GM12801 (cell line): Measurements from ENCODE around the gene ADAD2.

ENCODE experiments used
- TF ChIP-seq, protein P1 (sequence below): IDR thresholded peaks from one replicate; pipeline ENCODE4 v1.5.1; 2011; ENCODE audit warnings: control low read depth; ENCODE audit not compliant: insufficient read length; ENCODE audit errors: extremely low read depth

ADAD2 gene

DNA sequence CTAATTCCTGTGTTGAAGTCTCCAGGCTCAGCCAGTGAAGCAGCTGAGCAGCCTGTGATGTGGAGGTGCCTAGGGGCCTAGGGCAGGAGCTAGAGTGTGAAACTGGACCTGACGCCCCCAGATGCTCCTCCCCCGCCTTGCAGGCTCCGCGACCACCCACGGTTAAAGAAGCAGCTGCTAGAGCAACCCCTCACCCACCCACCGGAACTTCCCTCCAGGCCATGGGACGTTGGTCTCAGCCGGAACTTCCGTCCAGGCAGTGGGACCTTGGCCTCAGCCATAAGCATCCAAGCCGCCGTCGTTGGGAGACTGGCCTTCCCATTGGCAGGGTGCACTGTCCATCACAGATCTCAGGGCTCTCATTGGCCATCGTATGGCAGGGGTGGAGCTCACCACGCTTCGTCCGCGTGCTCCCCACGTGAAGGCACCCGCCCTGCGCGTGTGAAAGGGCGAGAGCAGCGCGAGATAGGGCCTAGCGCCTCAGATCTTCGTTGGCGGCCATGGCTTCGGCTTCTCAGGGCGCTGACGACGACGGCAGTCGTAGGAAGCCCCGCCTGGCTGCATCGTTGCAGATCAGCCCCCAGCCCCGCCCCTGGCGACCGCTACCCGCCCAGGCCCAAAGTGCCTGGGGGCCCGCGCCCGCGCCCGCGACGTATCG, at the start of gene ADAD2:
TSS of gene ADAD2 (plus strand) at position 427 of the 658 bp plus-strand sequence. CDS start at position 501, 74 bp downstream.
- TF ChIP-seq, protein P1, sequence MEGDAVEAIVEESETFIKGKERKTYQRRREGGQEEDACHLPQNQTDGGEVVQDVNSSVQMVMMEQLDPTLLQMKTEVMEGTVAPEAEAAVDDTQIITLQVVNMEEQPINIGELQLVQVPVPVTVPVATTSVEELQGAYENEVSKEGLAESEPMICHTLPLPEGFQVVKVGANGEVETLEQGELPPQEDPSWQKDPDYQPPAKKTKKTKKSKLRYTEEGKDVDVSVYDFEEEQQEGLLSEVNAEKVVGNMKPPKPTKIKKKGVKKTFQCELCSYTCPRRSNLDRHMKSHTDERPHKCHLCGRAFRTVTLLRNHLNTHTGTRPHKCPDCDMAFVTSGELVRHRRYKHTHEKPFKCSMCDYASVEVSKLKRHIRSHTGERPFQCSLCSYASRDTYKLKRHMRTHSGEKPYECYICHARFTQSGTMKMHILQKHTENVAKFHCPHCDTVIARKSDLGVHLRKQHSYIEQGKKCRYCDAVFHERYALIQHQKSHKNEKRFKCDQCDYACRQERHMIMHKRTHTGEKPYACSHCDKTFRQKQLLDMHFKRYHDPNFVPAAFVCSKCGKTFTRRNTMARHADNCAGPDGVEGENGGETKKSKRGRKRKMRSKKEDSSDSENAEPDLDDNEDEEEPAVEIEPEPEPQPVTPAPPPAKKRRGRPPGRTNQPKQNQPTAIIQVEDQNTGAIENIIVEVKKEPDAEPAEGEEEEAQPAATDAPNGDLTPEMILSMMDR, result no peak

GRCh38 chr16:84143081-84143480, 47.9 kb upstream of the ADAD2 start:
- TF ChIP-seq, protein P1, result no peak

GRCh38 chr16:84143784-84144199, 47.2 kb upstream of the ADAD2 start:
- TF ChIP-seq, protein P1, result no peak

GRCh38 chr16:84144209-84144858, 46.6 kb upstream of the ADAD2 start:
- TF ChIP-seq, protein P1, result no peak

GRCh38 chr16:84144859-84145639, 45.9 kb upstream of the ADAD2 start, which contains the start of the genes DNAAF1 and HSDL1:
Gene DNAAF1 (plus strand): TSS chr16:84145308. CDS start chr16:84145441, 133 bp downstream.
Gene HSDL1 (minus strand): TSS chr16:84145177. CDS start chr16:84131321, 13,856 bp downstream.
- TF ChIP-seq, protein P1, result no peak

GRCh38 chr16:84150926-84151325, 40.0 kb upstream of the ADAD2 start:
- TF ChIP-seq, protein P1, result no peak

DNA sequence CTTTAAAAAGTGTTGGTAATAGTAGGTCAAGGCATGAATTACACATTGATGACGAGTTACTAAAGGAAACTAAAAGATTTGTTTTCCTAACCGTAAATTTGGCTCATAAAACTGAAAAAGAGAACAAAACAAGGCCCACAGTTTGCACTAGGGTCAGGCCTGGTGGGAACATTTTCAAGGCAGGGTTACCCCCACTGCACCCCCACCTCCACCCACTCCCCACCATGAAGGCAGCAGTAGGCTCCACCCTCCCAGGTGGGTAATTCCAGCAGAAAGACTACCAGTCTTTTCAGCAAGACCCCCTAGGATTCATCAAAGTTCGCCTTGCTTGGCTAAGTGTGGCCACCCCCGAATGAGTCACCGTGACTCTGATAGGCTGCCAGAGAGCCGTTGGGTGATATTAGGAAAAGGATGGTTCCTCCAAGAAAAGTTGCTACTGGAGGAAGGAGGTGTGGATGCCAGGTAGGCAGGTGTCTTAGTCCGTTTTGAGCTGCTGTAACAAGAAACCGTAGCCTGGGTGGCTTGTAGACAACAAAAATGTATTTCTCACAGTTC, 37.2 kb upstream of the ADAD2 start:
- TF ChIP-seq, protein P1, result no peak
